Hematopoietic multipotent progenitor cell treated with erythropoietin and hydrocortisone succinate and interleukin-3 and kit ligand, for 17 days (in vitro differentiated cells): ENCODE results near the gene SLC39A10.
A peak's percentile ranks its signal among the peaks of the same experiment; 100 is the strongest.
"Not testable (repeated sequence)": the region's sequence is repeated elsewhere in the genome, so short reads cannot be mapped to it uniquely, and the experiment has no call there.

Experiments used
- DNase-seq: peaks from one replicate; pipeline ENCODE4 v3.0.0-alpha.2; 2015; ENCODE audit warnings: low spot score

The SLC39A10 gene

GRCh38 chr2:195656859-195657633 lies at the start of gene SLC39A10:
Gene SLC39A10, plus strand, starts transcription at chr2:195657226. Its CDS starts 22,817 bp downstream, at chr2:195680043.
- DNase-seq, result peak; percentile 97

GRCh38 chr2:195608768-195609454 lies 48.1 kb upstream of the SLC39A10 start:
- no peak for DNase-seq

- DNase-seq, result no peak
Measured at GRCh38 chr2:195610717-195611116, 46.3 kb upstream of the SLC39A10 start.

- no peak for DNase-seq
Measured at GRCh38 chr2:195612611-195613495, 44.2 kb upstream of the SLC39A10 start.

GRCh38 chr2:195613922-195614321 lies 43.1 kb upstream of the SLC39A10 start:
- no peak for DNase-seq

GRCh38 chr2:195619590-195619989 lies 37.4 kb upstream of the SLC39A10 start:
- DNase-seq, result no peak

- no peak for DNase-seq
Measured at GRCh38 chr2:195620501-195620900, 36.5 kb upstream of the SLC39A10 start.

- no peak for DNase-seq
Measured at GRCh38 chr2:195622966-195623365, 34.1 kb upstream of the SLC39A10 start.

GRCh38 chr2:195626507-195626906 lies 30.5 kb upstream of the SLC39A10 start:
- DNase-seq, result no peak

GRCh38 chr2:195628666-195629065 lies 28.4 kb upstream of the SLC39A10 start:
- DNase-seq, result no peak

GRCh38 chr2:195632856-195633572 lies 24.0 kb upstream of the SLC39A10 start:
- no peak for DNase-seq

- DNase-seq, result no peak
Measured at GRCh38 chr2:195633573-195633870, 23.5 kb upstream of the SLC39A10 start.

- no peak for DNase-seq
Measured at GRCh38 chr2:195633974-195634373, 23.1 kb upstream of the SLC39A10 start.

GRCh38 chr2:195636890-195637289 lies 20.1 kb upstream of the SLC39A10 start:
- no peak for DNase-seq

GRCh38 chr2:195638750-195639149 lies 18.3 kb upstream of the SLC39A10 start:
- no peak for DNase-seq

- no peak for DNase-seq
Measured at GRCh38 chr2:195639238-195639858, 17.7 kb upstream of the SLC39A10 start.

- DNase-seq, result no peak
Measured at GRCh38 chr2:195639959-195640358, 17.1 kb upstream of the SLC39A10 start.

- DNase-seq, result no peak
Measured at GRCh38 chr2:195642027-195642678, 14.9 kb upstream of the SLC39A10 start.

- no peak for DNase-seq
Measured at GRCh38 chr2:195642679-195643068, 14.4 kb upstream of the SLC39A10 start.

- not testable (repeated sequence) for DNase-seq
Measured at GRCh38 chr2:195644708-195645107, 12.3 kb upstream of the SLC39A10 start.

- DNase-seq, result no peak
Measured at GRCh38 chr2:195645413-195645812, 11.6 kb upstream of the SLC39A10 start.
